ENCODE data around the gene L3MBTL4. TPM values are rescaled to one million over a fixed set of nuclear protein-coding genes. Genes with fewer than 3 reads are reported as not detected.

Gene L3MBTL4
- total and polyA plus RNA-seq, 10 of the 15 experiments (the other 5 are each of a cell fraction or from before 2014, with no cell fraction given) = 1.3 to 8.7 (median 3.8) TPM

- TF ChIP-seq BCLAF1 (IDR thresholded peaks at IDR 0.05) = no peak
- no peak for TF ChIP-seq MEF2A (IDR thresholded peaks at IDR 0.05; ENCODE audit: insufficient read depth, low read depth, low read length)
- TF ChIP-seq SUPT20H (IDR thresholded peaks at IDR 0.05; ENCODE audit: borderline replicate concordance, control insufficient read depth, low read depth, low read length) = no peak
- peak; percentile 79; the same call in 1 of the 2 replicates for TF ChIP-seq MTA2 (IDR thresholded peaks at IDR 0.05; ENCODE audit: low read depth)
- no peak for TF ChIP-seq ZSCAN29 (IDR thresholded peaks at IDR 0.05)
- TF ChIP-seq ELK1 (IDR thresholded peaks at IDR 0.05; ENCODE audit: low read depth, low read length) = no peak
- TF ChIP-seq ZNF592 (IDR thresholded peaks at IDR 0.05) = no peak
- no peak for TF ChIP-seq MXI1 (IDR thresholded peaks at IDR 0.05; ENCODE audit: low read depth, low read length)
- no peak for TF ChIP-seq POLR2AphosphoS5 (IDR thresholded peaks at IDR 0.05; ENCODE audit: low read length)
- no peak for TF ChIP-seq USF1 (IDR thresholded peaks at IDR 0.05; ENCODE audit: borderline replicate concordance, extremely low read length, insufficient read depth, low read depth, low read length)
- no peak for TF ChIP-seq KAT2A (conservative IDR thresholded peaks at IDR 0.05; ENCODE audit: control insufficient read depth, low read depth, low read length)
- no peak for TF ChIP-seq MYB (IDR thresholded peaks at IDR 0.05; ENCODE audit: borderline replicate concordance, low read depth, low read length)
- TF ChIP-seq NFIC (IDR thresholded peaks at IDR 0.05; ENCODE audit: low read depth, low read length) = peak; percentile 46
- peak; percentile 61; the same call in 1 of the 2 replicates for TF ChIP-seq ATF7 (IDR thresholded peaks at IDR 0.05; ENCODE audit: low read depth)
- TF ChIP-seq RB1 (IDR thresholded peaks at IDR 0.05; ENCODE audit: borderline replicate concordance) = no peak
- peak; percentile 70 for TF ChIP-seq RUNX3 (IDR thresholded peaks at IDR 0.05; ENCODE audit: low read length)
- TF ChIP-seq CEBPZ (IDR thresholded peaks at IDR 0.05; ENCODE audit: low read depth, low read length) = no peak
- no peak for TF ChIP-seq MYC (IDR thresholded peaks at IDR 0.05; ENCODE audit: insufficient read depth, insufficient read length, insufficient replicate concordance, low read length, severe bottlenecking)
These were observed 430.5 kb downstream of the L3MBTL4 start (continued) for GRCh38 chr18:5984245-5984644.
